GM18517 (cell line): Measurements from ENCODE around the gene OR13D1.
"Not testable (repeated sequence)": the region's sequence is repeated elsewhere in the genome, so short reads cannot be mapped to it uniquely, and the experiment has no call there.

Source experiments
- ATAC-seq: cut with Tn5 transposase; IDR thresholded peaks from one replicate; pipeline ENCODE4 v1.9.1; 2021; ENCODE audit warnings: mild to moderate bottlenecking, moderate library complexity; ENCODE audit not compliant: unreplicated experiment

OR13D1 gene, protein sequence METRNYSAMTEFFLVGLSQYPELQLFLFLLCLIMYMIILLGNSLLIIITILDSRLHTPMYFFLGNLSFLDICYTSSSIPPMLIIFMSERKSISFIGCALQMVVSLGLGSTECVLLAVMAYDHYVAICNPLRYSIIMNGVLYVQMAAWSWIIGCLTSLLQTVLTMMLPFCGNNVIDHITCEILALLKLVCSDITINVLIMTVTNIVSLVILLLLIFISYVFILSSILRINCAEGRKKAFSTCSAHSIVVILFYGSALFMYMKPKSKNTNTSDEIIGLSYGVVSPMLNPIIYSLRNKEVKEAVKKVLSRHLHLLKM

DNA sequence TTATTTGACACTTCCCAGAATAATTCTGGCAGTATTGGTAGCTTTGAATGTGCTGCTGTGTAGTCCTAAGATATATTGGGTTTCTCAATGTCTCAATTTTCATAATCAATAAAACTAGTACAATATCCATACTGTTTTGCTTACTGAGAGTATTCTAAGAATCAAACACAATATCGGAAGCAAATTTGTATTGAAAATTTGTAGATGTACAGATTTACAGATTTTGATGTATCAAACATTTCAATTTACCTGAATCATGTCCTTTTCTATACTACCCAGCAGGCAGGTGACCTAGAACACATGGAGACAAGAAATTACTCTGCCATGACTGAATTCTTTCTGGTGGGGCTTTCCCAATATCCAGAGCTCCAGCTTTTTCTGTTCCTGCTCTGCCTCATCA, at the start of gene OR13D1:
Gene OR13D1, plus strand, starts transcription at position 301 of the 400 bp plus-strand sequence. Its CDS starts 0 bp downstream, at position 301.
- no peak for ATAC-seq

DNA sequence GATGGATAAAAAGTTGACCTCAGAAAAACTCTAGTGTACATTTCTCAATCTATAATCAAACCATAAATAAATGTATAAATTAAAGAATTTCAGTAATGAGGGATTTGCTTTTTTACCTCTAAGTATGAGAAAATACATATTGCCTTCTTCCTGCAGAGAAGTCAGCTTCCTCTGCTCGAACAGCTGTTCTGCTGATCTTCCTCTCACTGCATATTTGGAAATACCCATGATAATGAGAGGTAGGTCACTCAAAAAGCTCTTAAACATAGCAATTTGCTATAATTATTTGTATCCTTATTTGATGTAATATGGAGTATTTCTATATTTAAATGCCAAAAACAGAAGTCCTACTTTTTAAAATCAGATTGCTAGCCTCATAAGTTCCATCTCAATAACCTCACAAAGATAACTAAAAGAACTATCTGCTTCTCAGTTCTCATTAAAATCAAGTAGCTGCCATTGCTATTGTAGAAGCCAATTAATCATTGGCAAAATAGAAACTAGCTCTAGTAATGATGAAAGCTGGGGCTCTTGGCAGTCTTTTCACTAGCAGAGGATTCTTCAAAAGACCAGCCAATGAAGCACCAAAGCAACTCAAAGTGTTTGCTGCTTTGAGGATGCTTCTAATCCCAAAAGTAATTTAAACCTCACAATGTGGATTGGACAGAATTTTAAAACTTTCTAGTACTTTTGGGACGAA, 35.7 kb upstream of the OR13D1 start:
- ATAC-seq = no peak

DNA sequence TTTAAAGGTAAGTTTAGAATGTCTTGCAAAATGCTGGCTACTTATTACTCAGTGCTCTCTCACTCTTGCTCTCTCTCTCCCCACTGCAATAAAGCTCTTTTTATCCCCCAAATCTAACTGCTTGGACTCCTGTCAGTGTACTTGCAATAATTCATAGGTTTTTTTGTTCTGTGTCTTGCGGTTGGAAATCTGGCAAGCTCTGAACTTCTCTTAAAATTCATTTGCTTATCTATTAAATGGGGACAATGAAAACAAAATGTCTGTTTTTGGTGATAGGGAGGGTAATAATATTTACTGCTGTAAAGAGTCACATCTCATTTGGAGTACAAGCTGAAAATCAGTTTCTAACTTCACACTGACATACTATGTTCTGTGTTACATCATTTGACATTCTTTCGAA, 18.7 kb upstream of the OR13D1 start:
- no peak for ATAC-seq

DNA sequence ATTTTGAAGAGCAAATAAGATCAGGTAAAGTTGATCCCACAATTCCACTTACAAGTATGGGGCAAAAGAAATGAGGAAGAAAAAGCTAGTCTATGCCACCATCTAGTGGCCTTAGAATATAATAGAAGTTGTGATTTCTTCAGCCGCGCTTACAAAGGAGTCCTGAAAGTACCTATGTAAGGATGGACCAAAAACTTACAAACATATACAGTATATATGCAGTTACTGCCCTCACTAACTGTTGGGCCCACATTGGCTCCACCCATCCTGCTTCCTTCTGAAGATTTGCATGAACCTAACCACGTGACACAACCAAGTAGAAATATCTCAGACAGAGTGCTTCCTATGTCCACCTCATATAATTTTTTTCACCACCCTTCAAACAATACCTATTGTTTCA, 11.7 kb upstream of the OR13D1 start:
- peak; percentile 74 for ATAC-seq

DNA sequence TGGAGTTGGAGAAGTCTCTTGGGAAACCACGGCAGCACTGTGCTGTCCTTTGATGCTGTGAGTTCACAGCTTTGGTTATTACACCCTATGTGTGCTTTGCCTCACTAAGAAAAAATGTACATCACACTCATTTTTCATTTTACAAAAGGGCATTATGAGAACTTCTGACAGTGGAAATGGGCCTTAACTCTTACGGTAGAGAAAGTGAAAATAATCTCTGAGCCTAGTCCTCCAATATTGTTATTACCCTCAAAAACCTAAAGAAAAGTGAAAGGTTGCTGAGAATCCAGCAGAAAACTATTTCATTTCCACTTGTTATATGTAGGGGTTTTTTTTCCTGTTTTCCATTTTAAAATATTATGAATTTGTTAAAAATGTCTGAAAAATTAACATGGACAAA, 8.2 kb upstream of the OR13D1 start:
- ATAC-seq = no peak

DNA sequence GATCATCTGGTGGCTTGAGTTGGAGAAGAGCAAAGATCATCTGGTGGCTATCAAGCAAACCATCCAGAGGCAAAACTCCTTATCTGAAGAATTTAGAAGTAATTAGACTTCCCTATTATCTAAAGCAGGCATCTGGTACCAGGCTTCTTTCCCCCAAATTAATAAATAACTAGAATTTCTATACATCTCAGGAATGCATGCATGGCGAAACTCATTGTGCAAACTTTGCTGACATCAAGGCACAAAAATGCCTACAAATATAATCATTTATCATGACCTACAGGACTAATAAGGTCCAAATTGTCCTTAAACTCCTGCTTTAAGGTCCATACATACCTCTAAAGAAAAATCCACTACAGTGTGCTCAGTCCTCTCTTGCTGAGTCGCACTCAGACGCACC, 6.0 kb downstream of the OR13D1 start:
- ATAC-seq = no peak

DNA sequence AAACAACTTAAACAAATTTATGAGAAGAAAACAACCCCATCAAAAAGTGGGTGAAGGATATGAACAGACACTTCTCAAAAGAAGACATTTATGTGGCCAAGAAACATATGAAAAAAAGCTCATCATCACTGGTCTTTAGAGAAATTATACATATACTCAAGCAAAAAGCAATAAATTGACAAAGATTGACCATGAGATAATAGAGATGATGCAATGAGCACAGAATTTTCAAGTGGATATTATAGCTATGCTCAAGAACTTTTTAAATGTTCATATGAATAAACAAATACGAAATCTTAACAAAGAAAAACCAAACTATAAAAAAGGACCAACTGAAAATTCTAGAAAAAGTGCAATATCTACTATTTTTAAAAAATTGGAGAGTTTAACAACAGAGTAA, 14.4 kb downstream of the OR13D1 start:
- ATAC-seq = not testable (repeated sequence)

DNA sequence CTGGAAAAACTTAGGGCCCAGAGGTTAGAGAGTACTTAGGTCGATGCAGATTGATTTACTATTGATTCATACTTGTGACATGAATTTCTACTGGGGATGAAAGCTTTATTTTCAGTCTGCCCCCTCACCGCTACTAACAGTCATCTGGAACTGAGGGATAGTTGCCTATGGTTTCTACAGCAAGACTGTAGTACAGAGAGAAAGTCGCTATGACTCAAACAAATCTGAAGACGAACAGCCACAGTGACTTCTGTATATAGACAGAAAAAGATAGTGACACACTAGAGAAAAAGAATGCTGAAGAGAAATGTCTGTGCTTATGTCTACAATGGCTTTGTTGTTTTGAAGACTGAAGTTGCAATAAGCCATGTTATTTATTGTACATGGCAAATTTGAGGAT, 17.3 kb downstream of the OR13D1 start:
- ATAC-seq = no peak

DNA sequence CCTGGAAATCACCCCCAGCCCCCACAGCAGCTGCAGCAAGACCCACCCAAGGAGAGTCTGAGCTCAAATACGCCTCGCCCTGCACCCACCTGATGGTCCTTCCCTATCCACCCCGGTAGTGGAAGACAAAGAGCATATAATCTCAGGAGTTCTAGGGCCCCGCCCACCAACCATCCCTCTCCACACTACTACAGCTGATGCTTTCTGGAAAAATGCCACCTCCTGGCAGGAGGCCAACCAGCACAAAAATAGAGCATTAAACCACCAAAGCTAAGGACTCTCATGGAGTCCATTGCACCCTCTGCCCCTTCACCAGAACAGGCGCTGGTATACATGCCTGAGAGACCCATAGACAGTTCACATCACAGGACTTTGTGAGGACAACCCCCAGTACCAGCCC, 30.7 kb downstream of the OR13D1 start:
- ATAC-seq = no peak

DNA sequence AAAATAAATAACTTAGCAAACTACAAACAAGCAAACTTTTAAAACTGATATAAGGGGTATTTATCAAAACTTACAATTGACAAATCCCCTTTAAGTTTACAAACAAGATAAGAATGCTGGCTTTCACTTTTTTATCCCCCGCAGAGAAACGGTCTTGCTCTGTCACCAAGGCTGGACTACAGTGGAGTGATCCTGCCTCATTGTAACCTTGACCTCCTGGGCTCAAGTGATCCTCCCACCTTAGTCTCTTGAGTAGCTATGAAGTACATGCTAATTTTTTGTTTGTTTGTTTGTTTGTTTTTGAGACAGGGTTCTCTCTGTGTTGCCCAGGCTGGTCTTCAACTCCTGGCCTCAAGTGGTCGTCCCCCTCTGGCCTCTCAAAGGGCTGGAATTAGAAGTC, 44.1 kb downstream of the OR13D1 start:
- ATAC-seq = no peak

DNA sequence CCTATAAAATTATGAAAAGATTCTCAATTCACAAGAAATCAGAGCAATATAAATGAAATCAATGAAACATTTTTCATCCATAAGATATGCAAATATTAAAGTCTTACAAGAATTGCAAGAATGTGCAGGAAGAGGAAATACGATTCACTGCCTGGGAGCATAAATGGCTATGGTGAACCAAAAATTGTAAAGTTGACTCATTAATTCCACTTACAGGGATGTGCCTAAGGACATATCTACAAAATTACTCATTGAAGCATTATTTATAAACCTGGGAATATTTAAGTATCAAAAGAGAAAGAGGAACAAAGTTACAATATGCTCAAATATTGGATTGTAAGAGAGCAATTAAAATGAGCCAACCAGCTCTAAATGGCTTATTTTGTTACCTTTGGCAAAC, 46.3 kb downstream of the OR13D1 start:
- ATAC-seq = no peak

DNA sequence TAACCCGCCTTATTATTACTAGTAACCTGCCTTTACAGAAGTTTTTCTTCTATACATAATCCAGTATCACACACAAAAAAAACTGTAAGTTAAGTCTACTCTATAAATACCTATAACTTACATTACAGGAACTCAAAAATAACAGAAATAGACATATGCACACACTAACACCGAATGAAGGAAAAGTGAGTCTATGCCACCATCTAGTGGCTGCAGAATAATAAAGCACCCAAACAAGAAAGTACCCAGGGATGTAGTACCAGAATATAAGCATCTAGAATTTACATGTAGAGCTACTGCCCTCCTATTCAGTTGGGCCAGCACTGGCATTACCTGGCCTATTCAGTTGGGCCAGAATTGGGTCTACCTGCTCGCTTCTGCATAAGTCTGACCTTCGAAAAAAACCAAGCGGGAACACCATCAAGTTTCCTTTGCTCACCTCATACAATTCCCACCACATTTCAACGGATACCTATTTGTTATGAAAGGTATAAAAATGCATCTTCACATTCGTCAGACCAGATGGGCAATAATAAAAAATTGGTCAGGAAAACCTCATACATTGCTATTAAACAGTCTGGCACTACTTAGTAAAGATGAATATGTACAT, 49.2 kb downstream of the OR13D1 start:
- ATAC-seq = peak; percentile 66
